Neuron (in vitro differentiated cells): ENCODE data around the gene SAC3D1.

Experiments
- H2AFZ ChIP-seq: one replicate; pipeline ENCODE4 v1.6.1; 2013; ENCODE audit warnings: low read depth, mild to moderate bottlenecking, inconsistent platforms, low read length, moderate library complexity
- H3K27me3 ChIP-seq: one replicate; pipeline ENCODE4 v1.6.1; 2013; ENCODE audit warnings: low read length; ENCODE audit not compliant: insufficient read depth
- H3K36me3 ChIP-seq: one replicate; pipeline ENCODE4 v1.6.1; 2013; ENCODE audit warnings: low read length; ENCODE audit not compliant: insufficient read depth
- H3K4me1 ChIP-seq: one replicate; pipeline ENCODE4 v1.6.1; 2013; ENCODE audit warnings: low read length; ENCODE audit not compliant: insufficient read depth
- H3K4me3 ChIP-seq: 2 replicates; pipeline ENCODE4 v1.5.1; 2013; ENCODE audit warnings: mild to moderate bottlenecking, low read length, moderate library complexity
- H3K9me3 ChIP-seq: one replicate; pipeline ENCODE4 v1.6.1; 2013; ENCODE audit warnings: low read length

The SAC3D1 gene

GRCh38 chr11:65071907-65072630, 31.1 kb downstream of the SAC3D1 start:
- H3K4me3 ChIP-seq: no peak overlapping the region
- no peaks in the 10 kb centered on the region for H3K4me1 ChIP-seq
- no peaks in the 10 kb centered on the region for H3K27me3 ChIP-seq
- H3K9me3 ChIP-seq: no peaks in the 10 kb centered on the region
- no peak overlapping the region for H2AFZ ChIP-seq
- peaks cover 8% of the 10 kb centered on the region for H3K36me3 ChIP-seq

GRCh38 chr11:65072631-65072966, 31.6 kb downstream of the SAC3D1 start:
- Histone ChIP-seq H3K4me3 (no peak overlapping the region), H3K27me3 (no peaks in the 10 kb centered on the region), H3K36me3 (peaks cover 14% of the 10 kb centered on the region), H3K9me3 (no peaks in the 10 kb centered on the region), H2AFZ (no peak overlapping the region), H3K4me1 (no peaks in the 10 kb centered on the region)

- no peaks in the 10 kb centered on the region for H3K27me3 ChIP-seq
- no peaks in the 10 kb centered on the region for H3K9me3 ChIP-seq
- H3K4me3 ChIP-seq: no peak overlapping the region
- no peak overlapping the region for H2AFZ ChIP-seq
- peaks cover 47% of the 10 kb centered on the region for H3K36me3 ChIP-seq
- peaks cover under 1% of the 10 kb centered on the region for H3K4me1 ChIP-seq
Observed at GRCh38 chr11:65077451-65077850, 36.4 kb downstream of the SAC3D1 start.

- no peak overlapping the region for H2AFZ ChIP-seq
- peaks cover 47% of the 10 kb centered on the region for H3K36me3 ChIP-seq
Observed at GRCh38 chr11:65078151-65078550, 37.1 kb downstream of the SAC3D1 start.

GRCh38 chr11:65078786-65079342, 37.9 kb downstream of the SAC3D1 start:
- Histone ChIP-seq H2AFZ (no peak overlapping the region), H3K9me3 (no peaks in the 10 kb centered on the region), H3K4me3 (no peak overlapping the region), H3K27me3 (no peaks in the 10 kb centered on the region), H3K36me3 (peaks cover 47% of the 10 kb centered on the region), H3K4me1 (peaks cover 11% of the 10 kb centered on the region)

More at GRCh38 chr11:65078151-65078550, 37.1 kb downstream of the SAC3D1 start:
- H3K27me3 ChIP-seq: no peaks in the 10 kb centered on the region
- peaks cover 7% of the 10 kb centered on the region for H3K4me1 ChIP-seq
- no peaks in the 10 kb centered on the region for H3K9me3 ChIP-seq
- no peak overlapping the region for H3K4me3 ChIP-seq

- Histone ChIP-seq H3K4me3 (peak overlapping the region; percentile 88), H2AFZ (peak overlapping the region; percentile 66), H3K36me3 (peaks cover 62% of the 10 kb centered on the region), H3K27me3 (no peaks in the 10 kb centered on the region), H3K4me1 (peaks cover 19% of the 10 kb centered on the region), H3K9me3 (no peaks in the 10 kb centered on the region)
Observed at GRCh38 chr11:65083134-65083833, 42.3 kb downstream of the SAC3D1 start.

- peak within 1 kb of the TSS; percentile 66 for H2AFZ ChIP-seq
- H3K9me3 ChIP-seq: no peaks in the 10 kb centered on the region
- peaks cover 19% of the 10 kb centered on the region for H3K4me1 ChIP-seq
- H3K4me3 ChIP-seq: peak within 1 kb of the TSS; percentile 88
- H3K36me3 ChIP-seq: peaks cover 63% of the 10 kb centered on the region
- no peaks in the 10 kb centered on the region for H3K27me3 ChIP-seq
Observed at GRCh38 chr11:65083834-65084597, 43.0 kb downstream of the SAC3D1 start, which contains the start of the genes CDCA5 and ZFPL1. TSS of gene CDCA5 (minus strand) at chr11:65084040. CDS start at chr11:65083978, 62 bp downstream. TSS of gene ZFPL1 (plus strand) at chr11:65084222. CDS start at chr11:65084699, 477 bp downstream.

- Histone ChIP-seq H3K4me3 (peak overlapping the region; percentile 88), H3K36me3 (peaks cover 65% of the 10 kb centered on the region), H3K4me1 (peaks cover 19% of the 10 kb centered on the region), H2AFZ (no peak overlapping the region), H3K27me3 (no peaks in the 10 kb centered on the region), H3K9me3 (no peaks in the 10 kb centered on the region)
Observed at GRCh38 chr11:65084598-65085375, 43.8 kb downstream of the SAC3D1 start.

- Histone ChIP-seq H3K27me3 (no peaks in the 10 kb centered on the region), H2AFZ (no peak overlapping the region), H3K4me1 (peaks cover 19% of the 10 kb centered on the region), H3K9me3 (no peaks in the 10 kb centered on the region), H3K4me3 (no peak overlapping the region), H3K36me3 (peaks cover 61% of the 10 kb centered on the region)
Observed at GRCh38 chr11:65085446-65085845, 44.4 kb downstream of the SAC3D1 start.

GRCh38 chr11:65086809-65087208, 45.8 kb downstream of the SAC3D1 start:
- Histone ChIP-seq H3K4me1 (peaks cover 19% of the 10 kb centered on the region), H3K4me3 (no peak overlapping the region), H3K36me3 (peaks cover 51% of the 10 kb centered on the region), H3K9me3 (no peaks in the 10 kb centered on the region), H2AFZ (no peak overlapping the region), H3K27me3 (no peaks in the 10 kb centered on the region)

- Histone ChIP-seq H3K36me3 (peaks cover 47% of the 10 kb centered on the region), H3K4me1 (peaks cover 19% of the 10 kb centered on the region), H3K4me3 (no peak overlapping the region), H3K9me3 (no peaks in the 10 kb centered on the region), H2AFZ (no peak overlapping the region), H3K27me3 (no peaks in the 10 kb centered on the region)
Observed at GRCh38 chr11:65087216-65087615, 46.2 kb downstream of the SAC3D1 start.

GRCh38 chr11:65087827-65088226, 46.8 kb downstream of the SAC3D1 start:
- H3K27me3 ChIP-seq: no peaks in the 10 kb centered on the region
- no peak overlapping the region for H3K4me3 ChIP-seq
- H3K36me3 ChIP-seq: peaks cover 47% of the 10 kb centered on the region
- H3K9me3 ChIP-seq: no peaks in the 10 kb centered on the region
- H2AFZ ChIP-seq: no peak overlapping the region
- peaks cover 15% of the 10 kb centered on the region for H3K4me1 ChIP-seq
